ENCODE data around the gene EME1.
A peak's percentile ranks its signal among the peaks of the same experiment; 100 is the strongest.

Gene EME1

GRCh38 chr17:50370052-50370451 lies 3.0 kb upstream of the EME1 start:
- H3K4me3 ChIP-seq (replicated peaks; ENCODE audit: low read depth, low read length): no peak overlapping the region
- no peak for TF ChIP-seq CTCF (IDR thresholded peaks at IDR 0.05; ENCODE audit: low read depth, low read length, missing control alignments)
- DNase-seq (ENCODE audit: extremely low read depth, low read depth): no peak

- no peak for TF ChIP-seq CTCF (IDR thresholded peaks at IDR 0.05; ENCODE audit: low read depth, low read length, missing control alignments)
- no peak for DNase-seq (ENCODE audit: extremely low read depth, low read depth)
- peak overlapping the region; percentile 73 for H3K4me3 ChIP-seq (replicated peaks; ENCODE audit: low read depth, low read length)
Measured at GRCh38 chr17:50371526-50371925, 1.5 kb upstream of the EME1 start.

GRCh38 chr17:50372222-50372757 lies 739 bp upstream of the EME1 start:
- TF ChIP-seq CTCF (IDR thresholded peaks at IDR 0.05; ENCODE audit: low read depth, low read length, missing control alignments): no peak
- no peak for DNase-seq (ENCODE audit: extremely low read depth, low read depth)
- H3K4me3 ChIP-seq (replicated peaks; ENCODE audit: low read depth, low read length): peak overlapping the region; percentile 73

GRCh38 chr17:50373705-50374104 lies 676 bp downstream of the EME1 start:
- peak overlapping the region; percentile 73 for H3K4me3 ChIP-seq (replicated peaks; ENCODE audit: low read depth, low read length)
- TF ChIP-seq CTCF (IDR thresholded peaks at IDR 0.05; ENCODE audit: low read depth, low read length, missing control alignments): no peak
- no peak for DNase-seq (ENCODE audit: extremely low read depth, low read depth)

GRCh38 chr17:50375858-50376538 lies 3.0 kb downstream of the EME1 start:
- TF ChIP-seq CTCF (IDR thresholded peaks at IDR 0.05; ENCODE audit: low read depth, low read length, missing control alignments): no peak
- DNase-seq (ENCODE audit: extremely low read depth, low read depth): no peak
- H3K4me3 ChIP-seq (replicated peaks; ENCODE audit: low read depth, low read length): no peak overlapping the region

GRCh38 chr17:50379351-50380132 lies 6.5 kb downstream of the EME1 start:
- no peak for TF ChIP-seq CTCF (IDR thresholded peaks at IDR 0.05; ENCODE audit: low read depth, low read length, missing control alignments)
- no peak for DNase-seq (ENCODE audit: extremely low read depth, low read depth)

More at GRCh38 chr17:50379351-50380132, 6.5 kb downstream of the EME1 start:
- H3K4me3 ChIP-seq (replicated peaks; ENCODE audit: low read depth, low read length): no peak overlapping the region

Measured in HFF-Myc (cell line).